Neural progenitor cell (in vitro differentiated cells): Measurements from ENCODE around the gene MAP2. TPM values are rescaled to one million over a fixed set of nuclear protein-coding genes. Genes with fewer than 3 reads are reported as not detected.
A peak's percentile ranks its signal among the peaks of the same experiment; 100 is the strongest.

Source experiments
- DNase-seq: peaks from one replicate; pipeline ENCODE4 v3.0.0-alpha.2; 2016; ENCODE audit warnings: low spot score
- H2AFZ ChIP-seq: fragments of 200-600 bp; sonication (generic); replicated peaks from 2 replicates; pipeline ENCODE4 v1.6.1; 2016; ENCODE audit warnings: antibody characterized with exemption
- H3F3A ChIP-seq: fragments of 200-600 bp; sonication (generic); 2 replicates; pipeline ENCODE4 v1.6.1; 2016; ENCODE audit warnings: antibody characterized with exemption, low read depth
- H3K27ac ChIP-seq: fragments of 200-600 bp; sonication (generic); 2 replicates; pipeline ENCODE4 v1.5.1; 2016; ENCODE audit warnings: mild to moderate bottlenecking
- H3K27me3 ChIP-seq: fragments of 200-600 bp; sonication (generic); 2 replicates; pipeline ENCODE4 v1.6.1; 2016; ENCODE audit warnings: mild to moderate bottlenecking, moderate library complexity
- H3K36me3 ChIP-seq: fragments of 200-600 bp; sonication (generic); 2 replicates; pipeline ENCODE4 v1.5.1; 2016
- H3K4me1 ChIP-seq: fragments of 200-600 bp; sonication (generic); 2 replicates; pipeline ENCODE4 v1.6.1; 2016; ENCODE audit warnings: mixed run types
- H3K4me2 ChIP-seq: fragments of 200-600 bp; sonication (generic); 2 replicates; pipeline ENCODE4 v1.6.1; 2016
- H3K4me3 ChIP-seq: fragments of 200-600 bp; sonication (generic); 2 replicates; pipeline ENCODE4 v1.5.1; 2016
- H3K79me2 ChIP-seq: fragments of 200-600 bp; sonication (generic); 2 replicates; pipeline ENCODE4 v1.6.1; 2016; ENCODE audit warnings: low read depth
- H3K9ac ChIP-seq: fragments of 200-600 bp; sonication (generic); 2 replicates; pipeline ENCODE4 v1.6.1; 2016
- H3K9me3 ChIP-seq: fragments of 200-600 bp; sonication (generic); 2 replicates; pipeline ENCODE4 v1.5.1; 2016; ENCODE audit warnings: low read depth
- H4K20me1 ChIP-seq: fragments of 200-600 bp; sonication (generic); 2 replicates; pipeline ENCODE4 v1.6.1; 2016; ENCODE audit warnings: low read depth
- H3K27ac Mint-ChIP-seq: 3 replicates; pipeline ENCODE4 v1.8.0; 2021; ENCODE audit warnings: mixed read lengths
- H3K27me3 Mint-ChIP-seq: 2 replicates; pipeline ENCODE4 v1.8.0; 2022; ENCODE audit warnings: low read depth, mild to moderate bottlenecking, inconsistent platforms, moderate library complexity, mixed read lengths; ENCODE audit not compliant: insufficient read depth
- H3K36me3 Mint-ChIP-seq: 3 replicates; pipeline ENCODE4 v1.8.0; 2021; ENCODE audit warnings: mixed read lengths
- H3K4me1 Mint-ChIP-seq: 3 replicates; pipeline ENCODE4 v1.8.0; 2021; ENCODE audit warnings: mixed read lengths
- H3K4me3 Mint-ChIP-seq: 3 replicates; pipeline ENCODE4 v1.8.0; 2021; ENCODE audit warnings: mild to moderate bottlenecking, moderate library complexity, mixed read lengths
- H3K9me3 Mint-ChIP-seq: 3 replicates; pipeline ENCODE4 v1.8.0; 2020; ENCODE audit warnings: mixed read lengths
- EZH2 ChIP-seq: fragments of 200-600 bp; sonication (generic); IDR thresholded peaks from 2 replicates; pipeline ENCODE4 v1.6.1; 2017; ENCODE audit warnings: antibody characterized with exemption, mild to moderate bottlenecking, moderate library complexity
- EZH2phosphoT487 ChIP-seq: fragments of 200-600 bp; sonication (generic); IDR thresholded peaks from 2 replicates; pipeline ENCODE4 v1.6.1; 2017; ENCODE audit warnings: antibody characterized with exemption
- total RNA-seq: library from RNA; depleted of rRNA; stranded (reverse); fragments of >200 nt; gene quantifications from 2 replicates; pipeline ENCODE4 v1.2.3, GENCODE V29; 2015; ENCODE audit warnings: low replicate concordance
- TF ChIP-seq, protein P1 (sequence below): fragments of 200-600 bp; sonication (generic); IDR thresholded peaks from 2 replicates; pipeline ENCODE4 v1.5.1; 2017; ENCODE audit warnings: antibody characterized with exemption, mild to moderate bottlenecking

Gene MAP2
- total RNA-seq, 1 donor from 2014 or later: 102 TPM

DNA sequence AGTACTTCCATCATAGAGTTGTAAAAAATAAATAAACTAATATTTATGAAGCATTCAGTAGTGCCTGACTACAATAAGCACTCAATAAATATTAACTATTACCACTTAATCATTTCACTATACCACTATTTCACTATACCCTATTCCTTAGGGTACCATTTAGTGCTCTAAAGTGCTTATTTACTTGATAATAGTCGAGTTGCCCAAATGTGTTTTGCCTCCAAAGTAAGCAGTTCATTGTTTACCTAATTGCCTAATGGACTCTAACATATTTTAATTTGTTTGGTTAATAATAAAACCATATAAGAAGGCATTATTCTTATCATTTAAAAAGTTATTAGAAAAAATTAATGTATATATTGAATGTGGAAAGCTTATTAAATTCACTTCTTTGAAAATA, 33.0 kb upstream of the MAP2 start:
- Histone ChIP-seq H3K4me3 (no peak overlapping the region), H3K4me1 (peaks cover 23% of the 10 kb centered on the region), H3K27me3 (no peaks in the 10 kb centered on the region), H3K9me3 (no peaks in the 10 kb centered on the region), H4K20me1 (no peaks in the 10 kb centered on the region), H3K9ac (no peak overlapping the region), H3K27ac (no peak overlapping the region), H3K36me3 (no peaks in the 10 kb centered on the region), H2AFZ (no peak overlapping the region), H3K79me2 (no peaks in the 10 kb centered on the region), H3F3A (peaks cover 20% of the 10 kb centered on the region), H3K4me2 (no peak overlapping the region)
- peaks cover 48% of the 10 kb centered on the region for H3K4me1 Mint-ChIP-seq
- no peak overlapping the region for H3K4me3 Mint-ChIP-seq
- no peak for DNase-seq
- peaks cover 5% of the 10 kb centered on the region for H3K36me3 Mint-ChIP-seq
- peaks cover 6% of the 10 kb centered on the region for H3K9me3 Mint-ChIP-seq
- peaks cover 4% of the 10 kb centered on the region for H3K27me3 Mint-ChIP-seq
- TF ChIP-seq EZH2: no peak
- TF ChIP-seq EZH2phosphoT487: no peak
- TF ChIP-seq, protein P1, sequence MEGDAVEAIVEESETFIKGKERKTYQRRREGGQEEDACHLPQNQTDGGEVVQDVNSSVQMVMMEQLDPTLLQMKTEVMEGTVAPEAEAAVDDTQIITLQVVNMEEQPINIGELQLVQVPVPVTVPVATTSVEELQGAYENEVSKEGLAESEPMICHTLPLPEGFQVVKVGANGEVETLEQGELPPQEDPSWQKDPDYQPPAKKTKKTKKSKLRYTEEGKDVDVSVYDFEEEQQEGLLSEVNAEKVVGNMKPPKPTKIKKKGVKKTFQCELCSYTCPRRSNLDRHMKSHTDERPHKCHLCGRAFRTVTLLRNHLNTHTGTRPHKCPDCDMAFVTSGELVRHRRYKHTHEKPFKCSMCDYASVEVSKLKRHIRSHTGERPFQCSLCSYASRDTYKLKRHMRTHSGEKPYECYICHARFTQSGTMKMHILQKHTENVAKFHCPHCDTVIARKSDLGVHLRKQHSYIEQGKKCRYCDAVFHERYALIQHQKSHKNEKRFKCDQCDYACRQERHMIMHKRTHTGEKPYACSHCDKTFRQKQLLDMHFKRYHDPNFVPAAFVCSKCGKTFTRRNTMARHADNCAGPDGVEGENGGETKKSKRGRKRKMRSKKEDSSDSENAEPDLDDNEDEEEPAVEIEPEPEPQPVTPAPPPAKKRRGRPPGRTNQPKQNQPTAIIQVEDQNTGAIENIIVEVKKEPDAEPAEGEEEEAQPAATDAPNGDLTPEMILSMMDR: no peak
- H3K27ac Mint-ChIP-seq: peak overlapping the region; percentile 98

DNA sequence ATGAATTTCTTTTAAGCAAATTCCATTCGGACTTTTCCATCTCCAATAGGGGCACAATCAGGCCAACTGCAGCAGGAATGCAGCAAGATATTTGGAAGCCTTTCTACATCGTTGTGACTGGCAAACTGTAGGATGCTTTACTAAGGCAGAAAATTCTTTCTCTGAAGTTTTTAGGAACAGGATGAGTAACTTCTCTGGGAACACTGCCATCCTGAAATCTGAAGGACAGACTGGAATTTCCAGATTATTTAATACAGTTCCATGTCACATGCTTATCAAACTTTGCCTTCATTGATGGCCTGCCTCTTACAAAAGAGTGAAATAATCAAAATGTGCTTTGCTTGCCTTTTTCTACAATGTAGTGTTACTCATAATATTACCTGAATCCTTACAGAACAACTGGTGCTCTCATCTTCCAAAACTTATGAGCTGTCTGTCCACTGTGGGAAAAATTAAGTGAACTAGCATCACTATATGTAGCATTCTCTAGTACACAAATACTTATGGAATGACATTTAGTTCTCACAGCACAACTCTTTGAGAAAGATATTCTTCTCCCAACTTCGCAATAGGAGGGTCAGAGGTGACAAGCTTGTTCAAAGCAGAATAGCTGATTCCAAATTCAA, 32.0 kb upstream of the MAP2 start:
- H3K79me2 ChIP-seq: no peaks in the 10 kb centered on the region
- H2AFZ ChIP-seq: peak overlapping the region; percentile 41
- peak overlapping the region; percentile 72 for H3K27ac Mint-ChIP-seq
- no peaks in the 10 kb centered on the region for H4K20me1 ChIP-seq
- H3K27ac ChIP-seq: no peak overlapping the region
- H3K27me3 Mint-ChIP-seq: peaks cover 4% of the 10 kb centered on the region
- H3F3A ChIP-seq: peaks cover 20% of the 10 kb centered on the region
- peaks cover 50% of the 10 kb centered on the region for H3K4me1 Mint-ChIP-seq
- H3K36me3 Mint-ChIP-seq: peaks cover 3% of the 10 kb centered on the region
- H3K9me3 ChIP-seq: no peaks in the 10 kb centered on the region
- no peak for TF ChIP-seq EZH2phosphoT487
- no peak for TF ChIP-seq EZH2
- TF ChIP-seq, protein P1: no peak
- peaks cover 23% of the 10 kb centered on the region for H3K4me1 ChIP-seq
- no peak for DNase-seq
- H3K4me3 ChIP-seq: no peak overlapping the region
- peaks cover 3% of the 10 kb centered on the region for H3K9me3 Mint-ChIP-seq
- H3K9ac ChIP-seq: no peak overlapping the region
- H3K4me2 ChIP-seq: no peak overlapping the region
- no peak overlapping the region for H3K4me3 Mint-ChIP-seq
- H3K36me3 ChIP-seq: no peaks in the 10 kb centered on the region
- H3K27me3 ChIP-seq: no peaks in the 10 kb centered on the region

DNA sequence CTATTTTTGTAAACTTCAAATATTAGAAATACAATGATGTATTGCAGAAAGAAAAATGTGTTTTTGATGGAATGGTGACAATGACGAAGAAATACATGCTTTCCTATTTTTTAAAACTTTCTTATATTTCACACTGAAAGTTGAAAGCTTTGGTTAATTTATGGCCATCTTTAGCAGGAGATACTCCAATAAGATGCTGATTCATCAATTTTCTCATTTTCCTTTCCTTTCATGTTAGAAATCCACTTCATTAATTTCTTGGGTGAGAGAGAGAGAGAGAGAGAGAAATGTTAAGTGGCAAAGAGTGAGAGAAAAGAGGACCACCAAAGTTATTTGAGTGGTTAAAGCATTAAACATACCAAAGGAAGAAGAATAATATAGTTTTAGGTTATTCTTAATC, 28.6 kb upstream of the MAP2 start:
- Histone ChIP-seq H3K79me2 (no peaks in the 10 kb centered on the region), H3K36me3 (no peaks in the 10 kb centered on the region), H2AFZ (no peak overlapping the region), H3K4me3 (no peak overlapping the region), H3K4me2 (no peak overlapping the region), H3F3A (no peaks in the 10 kb centered on the region), H3K9ac (no peak overlapping the region), H3K27me3 (no peaks in the 10 kb centered on the region), H4K20me1 (no peaks in the 10 kb centered on the region), H3K9me3 (no peaks in the 10 kb centered on the region), H3K4me1 (peaks cover 6% of the 10 kb centered on the region), H3K27ac (no peak overlapping the region)
- H3K4me3 Mint-ChIP-seq: no peak overlapping the region
- H3K9me3 Mint-ChIP-seq: no peaks in the 10 kb centered on the region
- DNase-seq: no peak
- no peaks in the 10 kb centered on the region for H3K36me3 Mint-ChIP-seq
- no peaks in the 10 kb centered on the region for H3K27me3 Mint-ChIP-seq
- TF ChIP-seq EZH2 (no peak), EZH2phosphoT487 (no peak)
- TF ChIP-seq, protein P1: no peak
- peaks cover 62% of the 10 kb centered on the region for H3K4me1 Mint-ChIP-seq
- peak overlapping the region; percentile 13 for H3K27ac Mint-ChIP-seq
